Activated CD8-positive, alpha-beta memory T cell treated with anti-CD3 and anti-CD28 coated beads for 48 hours (primary cell): ENCODE data around the gene KCNE4.

ENCODE experiments used
- DNase-seq, 3 experiments: peaks; one replicate each; pipeline ENCODE4 v3.0.0-alpha.2; 2020; ENCODE audit warnings: low read depth in 2 of 3, low spot score in 2 of 3

The KCNE4 gene

DNA sequence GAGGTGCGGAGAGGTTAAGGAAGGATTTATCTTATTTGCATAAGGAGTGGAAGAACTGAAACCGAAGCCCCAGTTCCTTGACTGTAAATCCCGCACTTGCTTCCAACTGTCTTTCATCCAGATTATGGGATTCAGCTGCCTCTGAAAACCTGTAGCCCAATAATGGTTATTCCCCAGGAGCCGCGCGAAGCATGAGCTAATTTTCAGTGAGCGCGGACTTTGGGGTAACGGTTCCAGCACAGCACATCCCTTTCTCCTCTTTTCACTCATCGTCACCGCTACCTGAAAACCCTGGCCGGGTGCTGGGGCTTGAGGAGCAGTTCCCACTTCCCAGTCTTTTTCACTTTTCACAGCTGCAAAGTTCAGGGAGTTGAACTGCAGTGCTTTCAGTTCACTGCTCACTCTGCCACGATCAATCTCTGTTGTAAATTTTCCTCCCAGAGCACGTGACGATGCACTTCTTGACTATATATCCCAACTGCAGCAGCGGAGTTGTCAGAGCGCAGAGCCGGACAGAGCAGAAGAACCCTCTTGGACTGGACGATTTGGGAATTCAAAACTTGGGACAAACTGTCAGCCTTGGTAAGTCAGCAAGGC is at the start of gene KCNE4:
KCNE4 (plus strand) TSS at position 498 of the 597 bp plus-strand sequence. CDS start 641 bp downstream, outside the sequence.
- no peak for DNase-seq

DNA sequence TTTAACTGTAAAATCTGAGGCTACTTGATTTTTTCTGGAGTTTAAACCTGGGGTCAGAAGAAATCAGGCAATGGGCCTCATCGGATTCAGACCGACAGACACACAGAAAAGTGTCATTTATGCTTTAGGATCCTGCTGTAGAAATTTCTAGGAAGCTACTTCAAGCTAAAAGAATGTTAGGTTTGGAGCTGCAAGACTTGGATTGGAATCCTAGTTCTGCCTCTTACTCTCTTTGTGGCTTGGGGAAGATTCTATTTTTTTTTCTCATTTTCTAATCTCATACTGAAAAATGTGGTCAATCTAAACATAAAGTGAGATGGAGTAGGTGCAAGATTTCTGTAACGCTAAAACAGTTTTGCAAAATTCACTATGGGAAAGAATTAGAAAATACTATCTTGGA is 48.8 kb upstream of the KCNE4 start:
- no peak for DNase-seq

DNA sequence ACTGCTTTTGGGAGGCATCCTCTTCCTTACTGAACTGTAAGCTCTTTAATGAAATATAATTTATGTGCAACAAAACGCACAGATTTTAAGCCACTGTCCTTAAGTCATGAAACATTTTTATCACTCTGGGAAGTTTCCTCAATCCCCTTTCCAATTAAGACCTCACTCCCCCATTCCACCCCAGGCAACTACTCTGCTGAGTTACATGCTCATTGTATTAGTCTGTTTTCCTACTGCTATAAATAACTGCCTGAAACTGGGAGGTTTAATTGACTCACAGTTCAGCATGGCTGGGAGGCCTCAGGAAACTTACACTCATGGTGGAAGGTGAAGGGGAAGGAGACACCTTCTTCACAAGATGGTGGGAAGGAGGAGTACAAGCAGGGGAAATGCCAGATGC is 46.5 kb upstream of the KCNE4 start:
- DNase-seq: no peak

DNA sequence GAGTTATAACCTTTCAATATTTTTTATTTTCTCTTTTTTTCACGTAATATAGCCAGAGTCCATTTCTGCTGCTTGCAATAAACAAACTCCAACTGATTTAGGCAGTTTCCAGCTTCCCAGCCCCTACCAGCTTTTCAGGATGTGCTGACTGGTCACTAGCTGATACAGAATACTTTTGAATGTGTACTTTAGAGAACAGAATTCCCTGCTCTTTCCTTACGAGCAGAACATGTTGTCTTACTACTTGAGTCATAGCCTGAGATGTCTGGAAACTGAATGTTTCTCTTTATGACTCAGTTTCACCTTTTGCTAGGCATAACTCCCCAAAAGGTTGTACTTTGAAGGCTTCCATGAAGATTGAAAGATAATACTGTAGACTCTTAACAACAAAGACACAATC is 44.5 kb upstream of the KCNE4 start:
- no peak for DNase-seq

- DNase-seq: no peak
These were observed 43.8 kb upstream of the KCNE4 start for GRCh38 chr2:223008162-223008561.

DNA sequence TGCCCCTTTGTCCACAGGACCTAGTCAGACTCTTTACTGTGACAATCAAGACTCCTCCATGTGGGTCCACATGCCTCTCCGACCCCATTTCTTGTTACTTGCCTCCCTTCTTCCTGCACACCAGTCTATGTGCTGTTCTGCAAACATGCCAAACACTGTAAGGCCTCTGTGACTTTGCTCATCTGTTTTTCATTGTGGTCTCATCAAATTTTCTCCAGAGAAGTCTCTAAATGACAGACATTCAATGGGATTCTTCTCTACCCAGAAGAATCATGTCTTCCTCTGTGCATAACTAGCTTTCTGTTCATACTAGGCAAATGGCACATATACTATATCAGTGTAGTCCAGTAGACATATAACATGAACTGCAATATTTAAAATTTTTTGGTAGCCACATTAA is 43.0 kb upstream of the KCNE4 start:
- no peak for DNase-seq

- no peak for DNase-seq
These were observed 41.3 kb upstream of the KCNE4 start for GRCh38 chr2:223010641-223011040.

- DNase-seq: no peak
These were observed 39.7 kb upstream of the KCNE4 start for GRCh38 chr2:223012291-223012690.

DNA sequence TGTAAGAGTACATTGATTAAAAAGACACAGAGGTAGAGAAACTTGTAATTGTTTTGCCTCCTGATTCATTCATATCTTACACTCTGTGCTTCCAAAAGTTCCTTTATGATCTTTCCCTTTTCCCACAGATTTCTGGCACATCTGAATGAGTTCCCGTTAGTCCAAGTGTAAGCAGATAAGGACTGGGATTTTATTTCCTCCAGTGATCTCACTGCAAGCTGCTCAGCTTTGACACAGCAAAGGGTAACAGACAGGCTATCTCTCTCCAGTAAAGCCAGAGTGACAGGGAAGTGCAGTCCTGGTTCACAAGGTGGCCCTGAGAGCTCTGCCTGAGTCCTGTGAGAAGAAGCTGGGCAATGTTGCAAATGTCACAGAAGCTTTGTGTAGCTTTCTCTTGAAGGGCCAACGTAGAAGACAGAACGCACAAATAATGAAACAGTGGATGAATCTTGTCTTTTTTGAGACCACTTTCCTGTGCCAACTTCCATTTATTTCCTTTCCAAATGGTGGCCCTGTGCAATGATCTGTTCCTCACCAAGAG is 32.5 kb upstream of the KCNE4 start:
- no peak for DNase-seq

DNA sequence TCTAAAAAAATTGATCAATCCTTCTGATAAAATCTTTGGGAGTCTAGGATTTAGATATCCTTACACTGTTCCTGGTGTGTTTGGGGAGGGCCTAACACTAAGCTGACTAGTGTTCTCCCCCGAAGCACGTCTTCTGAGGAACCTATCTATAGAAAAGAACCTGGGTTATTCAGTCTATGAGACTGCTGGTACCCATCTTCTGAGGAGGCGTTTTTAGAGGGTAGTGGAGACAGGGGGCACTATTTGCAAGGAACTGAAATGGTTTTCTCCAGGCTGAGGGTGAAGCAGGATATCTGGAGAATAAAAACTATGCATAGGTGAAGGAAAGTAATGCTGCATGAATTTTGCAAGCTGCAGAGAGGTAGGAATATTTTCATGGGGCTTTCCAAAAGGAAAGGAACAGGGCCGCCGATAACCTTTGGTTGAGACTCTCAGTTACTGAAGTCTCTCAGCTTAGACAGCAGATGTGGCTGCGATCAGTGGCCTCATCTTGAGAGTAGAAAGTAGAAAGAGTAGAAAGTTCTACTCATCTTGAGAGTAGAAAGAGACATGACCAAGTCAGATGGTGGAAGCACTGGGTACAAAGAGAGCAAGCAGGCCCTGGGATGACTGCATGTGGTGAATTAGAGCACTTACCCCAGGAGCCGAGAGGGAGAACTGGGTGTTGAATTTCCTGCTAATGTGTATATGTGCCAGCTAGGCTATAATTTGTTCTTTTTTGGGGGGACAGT is 31.8 kb upstream of the KCNE4 start:
- DNase-seq: no peak

- DNase-seq: no peak
These were observed 30.9 kb upstream of the KCNE4 start for GRCh38 chr2:223020971-223021675.

DNA sequence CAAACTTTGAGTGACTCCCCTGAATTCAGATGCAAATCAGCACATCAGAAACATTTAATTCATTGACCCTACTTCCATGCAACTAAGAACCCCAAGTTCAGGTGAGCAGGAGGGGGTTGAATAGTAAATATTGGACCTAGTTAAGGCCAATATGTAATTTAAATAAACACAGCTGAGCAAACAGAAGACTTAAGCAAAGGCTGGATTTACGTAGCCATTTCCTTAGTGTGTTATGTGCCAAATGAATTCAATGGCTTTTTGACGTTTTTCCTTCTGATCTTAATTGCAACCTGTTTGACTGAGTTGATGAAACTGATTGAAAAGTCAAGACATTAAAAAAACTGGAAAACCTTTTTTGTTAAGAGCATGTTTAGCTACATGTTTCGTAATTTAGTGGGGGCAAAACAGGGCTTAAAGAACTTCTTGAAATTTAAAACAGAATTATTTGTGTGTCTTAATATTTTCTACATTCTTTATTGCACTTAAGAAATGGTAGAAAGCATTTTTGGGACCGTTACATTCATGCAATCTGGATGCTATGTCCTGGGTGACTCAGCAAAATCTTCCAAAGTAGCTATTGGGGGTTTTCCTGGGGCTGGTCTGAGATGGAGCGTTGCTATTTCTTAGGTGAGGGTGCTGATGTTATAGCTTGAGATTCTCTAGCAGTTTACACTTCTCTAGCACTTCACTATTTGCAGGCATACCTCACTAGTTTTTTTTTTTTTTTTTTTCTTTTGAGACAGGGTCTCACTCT is 25.5 kb upstream of the KCNE4 start:
- DNase-seq: no peak

- DNase-seq: no peak
These were observed 24.5 kb upstream of the KCNE4 start for GRCh38 chr2:223027442-223027841.

- DNase-seq: no peak
These were observed 22.7 kb upstream of the KCNE4 start for GRCh38 chr2:223029287-223029686.

- no peak for DNase-seq
These were observed 19.5 kb upstream of the KCNE4 start for GRCh38 chr2:223032187-223033142.

DNA sequence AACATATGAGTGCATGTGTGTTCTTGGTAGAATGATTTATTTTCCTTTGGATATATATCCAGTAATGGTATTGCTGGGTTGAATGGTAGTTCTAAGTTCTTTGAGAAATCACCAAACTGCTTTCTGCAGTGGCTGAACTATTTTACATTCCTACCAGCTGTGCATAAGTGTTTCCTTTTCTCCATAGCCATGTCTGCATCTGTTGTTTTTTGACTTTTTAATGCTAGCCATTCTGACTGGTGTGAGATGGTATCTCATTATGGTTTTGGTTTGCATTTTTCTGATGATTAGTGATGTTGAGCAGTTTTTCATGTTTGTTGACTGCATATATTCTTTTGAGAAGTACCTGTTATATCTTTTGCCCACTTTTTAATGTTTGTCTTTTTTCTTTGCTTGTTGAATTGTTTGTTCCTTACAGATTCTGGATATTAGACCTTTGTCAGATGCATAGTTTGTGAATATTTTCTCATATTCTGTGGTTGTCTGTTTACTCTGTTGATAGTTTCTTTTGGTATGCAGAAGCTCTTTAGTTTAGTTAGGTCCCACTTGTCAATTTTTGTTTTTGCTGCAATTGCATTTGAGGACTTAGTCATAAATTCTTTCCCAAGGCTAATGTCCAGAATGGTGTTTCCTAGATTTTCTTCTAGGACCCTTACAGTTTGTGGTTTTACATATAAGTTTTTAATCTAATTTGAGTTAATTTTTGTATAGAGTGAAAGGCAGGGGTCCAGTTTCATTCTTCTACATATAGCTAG is 17.6 kb upstream of the KCNE4 start:
- DNase-seq: no peak

- no peak for DNase-seq
These were observed 15.1 kb upstream of the KCNE4 start for GRCh38 chr2:223036790-223037444.

GRCh38 chr2:223037445-223037800 is 14.6 kb upstream of the KCNE4 start:
- no peak for DNase-seq

GRCh38 chr2:223039618-223040017 is 12.4 kb upstream of the KCNE4 start:
- DNase-seq: no peak
